Hepatocyte (in vitro differentiated cells): ENCODE data around the gene SOS2.

Source experiments
- EZH2phosphoT487 ChIP-seq: fragments of 200-600 bp; sonication (generic); IDR thresholded peaks from one replicate; pipeline ENCODE4 v1.6.1; 2018; ENCODE audit warnings: antibody characterized with exemption, mild to moderate bottlenecking, low read depth, moderate library complexity; ENCODE audit not compliant: unreplicated experiment, severe bottlenecking
- TF ChIP-seq, protein P1 (sequence below): fragments of 200-600 bp; sonication (generic); IDR thresholded peaks from 2 replicates; pipeline ENCODE4 v1.5.1; 2016; ENCODE audit warnings: antibody characterized with exemption, mild to moderate bottlenecking; ENCODE audit not compliant: poor library complexity

DNA sequence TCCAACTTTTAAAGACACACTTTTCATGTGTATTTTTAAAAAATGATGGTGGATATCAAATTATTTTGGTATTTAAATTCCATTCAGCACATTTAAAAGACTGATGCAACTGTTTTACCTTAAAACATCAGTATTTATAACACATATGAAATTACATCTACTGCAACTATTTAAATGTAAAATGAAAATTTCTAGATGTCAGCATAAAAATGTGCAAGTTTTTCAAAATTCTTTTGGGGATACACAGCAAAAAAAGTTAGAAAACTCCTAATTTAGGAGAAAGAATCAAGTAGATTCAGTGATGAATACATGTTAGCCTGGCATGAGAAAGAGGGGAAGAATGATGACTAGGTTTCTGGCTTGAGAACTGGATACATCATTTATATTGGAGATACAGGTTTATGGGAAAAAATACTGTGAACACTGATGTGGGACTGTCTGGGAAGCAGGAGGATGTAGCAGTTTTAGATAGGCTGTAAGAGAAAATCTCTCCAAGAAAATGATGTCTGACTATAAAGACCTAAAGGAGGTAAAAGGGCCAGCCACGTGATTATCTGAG, 9.2 kb downstream of the SOS2 start:
- TF ChIP-seq, protein P1, sequence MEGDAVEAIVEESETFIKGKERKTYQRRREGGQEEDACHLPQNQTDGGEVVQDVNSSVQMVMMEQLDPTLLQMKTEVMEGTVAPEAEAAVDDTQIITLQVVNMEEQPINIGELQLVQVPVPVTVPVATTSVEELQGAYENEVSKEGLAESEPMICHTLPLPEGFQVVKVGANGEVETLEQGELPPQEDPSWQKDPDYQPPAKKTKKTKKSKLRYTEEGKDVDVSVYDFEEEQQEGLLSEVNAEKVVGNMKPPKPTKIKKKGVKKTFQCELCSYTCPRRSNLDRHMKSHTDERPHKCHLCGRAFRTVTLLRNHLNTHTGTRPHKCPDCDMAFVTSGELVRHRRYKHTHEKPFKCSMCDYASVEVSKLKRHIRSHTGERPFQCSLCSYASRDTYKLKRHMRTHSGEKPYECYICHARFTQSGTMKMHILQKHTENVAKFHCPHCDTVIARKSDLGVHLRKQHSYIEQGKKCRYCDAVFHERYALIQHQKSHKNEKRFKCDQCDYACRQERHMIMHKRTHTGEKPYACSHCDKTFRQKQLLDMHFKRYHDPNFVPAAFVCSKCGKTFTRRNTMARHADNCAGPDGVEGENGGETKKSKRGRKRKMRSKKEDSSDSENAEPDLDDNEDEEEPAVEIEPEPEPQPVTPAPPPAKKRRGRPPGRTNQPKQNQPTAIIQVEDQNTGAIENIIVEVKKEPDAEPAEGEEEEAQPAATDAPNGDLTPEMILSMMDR = no peak
- no peak for TF ChIP-seq EZH2phosphoT487
